CD4-positive, CD25-positive, alpha-beta regulatory T cell (primary cell): Measurements from ENCODE around the gene TTI1. TPM values are rescaled to one million over a fixed set of nuclear protein-coding genes. Genes with fewer than 3 reads are reported as not detected.

Experiments used
- ATAC-seq, 2 donors: fragments of 150-1000 bp; cut with Tn5 transposase; one replicate each; pipeline ENCODE4 v1.10.0; 2021; ENCODE audit warnings: low read depth in 2 of 2, moderate number of reproducible peaks in 2 of 2, moderate library complexity in 1 of 2
- DNase-seq, 3 donors: peaks; one replicate each; pipeline versions ENCODE4 v3.0.0 to v3.0.0-alpha.2; 2012 to 2022; ENCODE audit warnings: mixed read lengths in 1 of 3
- H3K27ac ChIP-seq: one replicate; pipeline ENCODE4 v1.7.0; 2013; ENCODE audit warnings: mild to moderate bottlenecking, low read length; ENCODE audit not compliant: insufficient read depth, poor library complexity, severe bottlenecking
- H3K27me3 ChIP-seq: one replicate; pipeline ENCODE4 v1.7.0; 2013; ENCODE audit warnings: low read length; ENCODE audit not compliant: control insufficient read depth, insufficient read depth
- H3K36me3 ChIP-seq: one replicate; pipeline ENCODE4 v1.7.0; 2013; ENCODE audit warnings: mild to moderate bottlenecking, low read length, moderate library complexity; ENCODE audit not compliant: control insufficient read depth, insufficient read depth
- H3K4me1 ChIP-seq: 2 replicates; pipeline ENCODE4 v1.7.0; 2013; ENCODE audit warnings: mild to moderate bottlenecking, low read length; ENCODE audit not compliant: insufficient read depth, control insufficient read depth, poor library complexity, severe bottlenecking
- H3K4me3 ChIP-seq: one replicate; pipeline ENCODE4 v1.7.0; 2013; ENCODE audit warnings: low read depth, mild to moderate bottlenecking, low read length, moderate library complexity
- H3K9me3 ChIP-seq, 2 experiments: 1 replicate in 1 of 2; 2 replicates in 1 of 2; pipeline ENCODE4 v1.7.0; 2013; ENCODE audit warnings: low read length in 2 of 2, mild to moderate bottlenecking in 1 of 2, moderate library complexity in 1 of 2; ENCODE audit not compliant: control insufficient read depth in 2 of 2
- H3K27ac Mint-ChIP-seq, 3 donors: one replicate each; pipeline ENCODE4 v1.8.0; 2020 to 2022; ENCODE audit warnings: mild to moderate bottlenecking in 3 of 3, mixed read lengths in 3 of 3, moderate library complexity in 2 of 3
- H3K27me3 Mint-ChIP-seq: one replicate; pipeline ENCODE4 v1.8.0; 2022; ENCODE audit warnings: mild to moderate bottlenecking, mixed read lengths
- H3K36me3 Mint-ChIP-seq: one replicate; pipeline ENCODE4 v1.8.0; 2020; ENCODE audit warnings: mixed read lengths
- H3K4me1 Mint-ChIP-seq, 4 donors: one replicate each; pipeline ENCODE4 v1.8.0; 2020 to 2022; ENCODE audit warnings: mixed read lengths in 4 of 4, mild to moderate bottlenecking in 1 of 4
- H3K4me3 Mint-ChIP-seq, 4 donors: one replicate each; pipeline ENCODE4 v1.8.0; 2020 to 2022; ENCODE audit warnings: mild to moderate bottlenecking in 4 of 4, mixed read lengths in 4 of 4, moderate library complexity in 3 of 4
- H3K9me3 Mint-ChIP-seq, 7 donors: one replicate each; pipeline ENCODE4 v1.8.0; 2020 to 2022; ENCODE audit warnings: mixed read lengths in 7 of 7, mild to moderate bottlenecking in 3 of 7, moderate library complexity in 2 of 7
- polyA plus RNA-seq, 4 donors: library from polyadenylated mRNA; unstranded; fragments of 300-500 nt; fragmentation: Illumina TruSeq; gene quantifications; one replicate each; pipeline ENCODE4 v1.2.3, GENCODE V29; 2021
- total RNA-seq: library from RNA; stranded (reverse); gene quantifications from one replicate; pipeline ENCODE4 v1.2.3, GENCODE V29; 2022

TTI1 gene
- total and polyA plus RNA-seq, 5 donors from 2014 or later: 15.2 to 21.2 (median 16.3) TPM

DNA sequence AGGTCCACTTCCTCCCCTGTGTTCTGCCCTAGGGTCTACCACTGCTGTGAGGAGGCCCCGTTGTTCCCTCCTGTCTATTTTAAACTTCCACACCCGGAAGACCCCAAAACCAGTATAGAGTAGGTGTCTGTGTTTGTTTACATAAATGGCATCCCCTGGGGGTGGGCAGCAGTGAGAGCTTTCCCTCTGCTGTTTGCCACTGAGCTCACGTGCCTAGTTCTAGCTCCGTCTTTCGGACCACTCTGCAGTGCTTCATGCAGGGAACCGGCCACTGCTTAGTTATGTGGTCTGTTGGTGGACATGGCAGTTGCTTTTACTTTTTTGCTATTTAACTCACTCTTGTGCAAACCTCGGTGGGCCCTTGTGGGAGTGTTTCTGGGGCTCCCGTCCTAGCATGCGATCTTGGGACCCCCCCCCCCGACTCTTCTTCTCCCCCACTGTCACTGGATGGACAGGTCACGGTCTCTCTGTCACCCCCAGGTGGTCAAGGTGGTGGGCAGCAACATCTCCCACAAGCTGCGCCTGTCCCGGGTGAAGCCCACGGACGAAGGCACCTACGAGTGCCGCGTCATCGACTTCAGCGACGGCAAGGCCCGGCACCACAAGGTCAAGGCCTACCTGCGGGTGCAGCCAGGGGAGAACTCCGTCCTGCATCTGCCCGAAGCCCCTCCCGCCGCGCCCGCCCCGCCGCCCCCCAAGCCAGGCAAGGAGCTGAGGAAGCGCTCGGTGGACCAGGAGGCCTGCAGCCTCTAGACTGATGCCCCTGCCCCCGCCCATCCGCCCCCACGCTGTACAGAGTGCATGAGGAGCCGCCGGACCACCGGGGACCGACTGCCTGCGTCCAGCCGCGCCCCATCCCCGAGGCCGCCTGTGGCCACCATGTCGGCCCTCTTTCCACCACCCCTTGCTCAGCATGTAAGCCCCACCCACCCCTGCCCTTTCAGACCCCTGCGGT lies 89.5 kb downstream of the TTI1 start:
- H3K27ac ChIP-seq: no peak overlapping the region
- Mint-ChIP-seq H3K36me3 (no peaks in the 10 kb centered on the region), H3K9me3 (peaks cover 0 to 9% (median 0%) of the 10 kb centered on the region in 7 donors), H3K27ac (no peak overlapping the region), H3K4me3 (no peak overlapping the region), H3K4me1 (no peaks in the 10 kb centered on the region), H3K27me3 (no peaks in the 10 kb centered on the region)
- no peak for DNase-seq
- no peaks in the 10 kb centered on the region for H3K4me1 ChIP-seq
- H3K36me3 ChIP-seq: no peaks in the 10 kb centered on the region
- no peaks in the 10 kb centered on the region for H3K9me3 ChIP-seq
- no peaks in the 10 kb centered on the region for H3K27me3 ChIP-seq
- no peak overlapping the region for H3K4me3 ChIP-seq
- no peak for ATAC-seq

DNA sequence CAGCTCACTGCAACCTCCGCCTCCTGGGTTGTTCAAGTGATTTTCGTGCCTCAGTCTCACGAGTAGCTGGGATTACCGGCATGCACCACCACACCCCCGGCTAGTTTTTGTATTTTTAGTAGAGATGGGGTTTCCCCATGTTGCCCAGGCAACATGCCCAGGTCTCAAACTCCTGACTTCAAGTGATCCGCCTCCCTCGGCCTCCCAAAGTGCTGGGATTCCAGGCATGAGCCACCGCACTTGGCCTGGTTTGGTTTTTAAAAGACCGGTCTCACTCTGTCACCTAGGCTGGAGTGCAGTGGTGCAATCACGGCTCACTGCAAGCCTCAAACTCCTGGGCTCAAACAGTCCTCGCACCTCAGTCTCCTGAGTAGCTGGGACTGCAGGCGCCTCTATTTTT lies 90.2 kb downstream of the TTI1 start:
- H3K36me3 ChIP-seq: no peaks in the 10 kb centered on the region
- no peaks in the 10 kb centered on the region for H3K36me3 Mint-ChIP-seq
- ATAC-seq: no peak
- no peak for DNase-seq
- no peaks in the 10 kb centered on the region for H3K4me1 ChIP-seq
- no peak overlapping the region for H3K4me3 Mint-ChIP-seq
- H3K27me3 Mint-ChIP-seq: no peaks in the 10 kb centered on the region
- no peaks in the 10 kb centered on the region for H3K27me3 ChIP-seq
- H3K9me3 ChIP-seq: no peaks in the 10 kb centered on the region
- H3K4me1 Mint-ChIP-seq: no peaks in the 10 kb centered on the region
- no peak overlapping the region for H3K4me3 ChIP-seq
- no peak overlapping the region for H3K27ac ChIP-seq
- H3K9me3 Mint-ChIP-seq: peaks cover 0 to 6% (median 0%) of the 10 kb centered on the region in 7 donors
- H3K27ac Mint-ChIP-seq: no peak overlapping the region

DNA sequence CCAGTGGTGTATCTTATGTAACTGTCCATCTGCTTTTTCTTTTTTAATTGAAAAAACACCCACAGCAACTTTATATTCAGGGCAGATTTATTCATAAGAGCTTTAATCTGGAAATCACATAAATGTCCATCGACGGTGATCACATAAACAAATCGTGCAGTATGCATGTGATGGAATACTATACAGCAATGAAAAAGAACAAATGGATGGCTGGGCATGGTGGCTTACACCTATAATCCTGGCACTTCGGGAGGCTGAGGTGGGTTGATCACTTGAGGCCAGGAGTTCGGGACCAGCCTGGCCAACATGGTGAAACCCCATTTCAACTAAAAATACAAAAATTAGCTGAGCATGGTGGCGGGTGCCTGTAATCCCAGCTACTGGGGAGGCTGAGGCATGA lies 91.3 kb downstream of the TTI1 start:
- Mint-ChIP-seq H3K9me3 (peaks cover 0 to 2% (median 0%) of the 10 kb centered on the region in 7 donors), H3K4me1 (no peaks in the 10 kb centered on the region), H3K27me3 (no peaks in the 10 kb centered on the region), H3K4me3 (no peak overlapping the region), H3K27ac (no peak overlapping the region), H3K36me3 (no peaks in the 10 kb centered on the region)
- H3K27ac ChIP-seq: no peak overlapping the region
- H3K4me3 ChIP-seq: no peak overlapping the region
- H3K4me1 ChIP-seq: no peaks in the 10 kb centered on the region
- H3K27me3 ChIP-seq: no peaks in the 10 kb centered on the region
- ATAC-seq (no peak), DNase-seq (no peak)
- no peaks in the 10 kb centered on the region for H3K9me3 ChIP-seq
- no peaks in the 10 kb centered on the region for H3K36me3 ChIP-seq

DNA sequence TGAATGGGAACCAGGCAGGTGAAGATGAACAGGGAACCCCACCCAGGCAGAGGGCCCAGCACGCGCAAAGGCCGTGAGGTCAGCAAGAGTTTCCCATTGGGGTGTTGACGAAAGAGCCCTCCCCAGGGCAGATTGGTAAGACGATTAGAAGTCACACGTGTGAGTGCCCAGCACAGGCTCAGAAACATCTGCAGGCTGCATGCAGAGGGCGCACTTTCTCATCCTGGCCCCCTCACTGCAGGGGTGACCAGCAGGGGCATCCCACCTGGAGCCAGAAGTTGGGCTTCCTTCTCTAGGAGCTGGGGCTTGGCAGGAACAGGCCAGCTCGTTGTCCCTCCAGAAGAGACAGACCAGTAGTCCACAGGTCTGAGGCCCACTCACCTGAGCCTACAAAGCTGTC lies 91.9 kb downstream of the TTI1 start:
- no peak for ATAC-seq
- H3K27me3 Mint-ChIP-seq: no peaks in the 10 kb centered on the region
- Histone ChIP-seq H3K27ac (no peak overlapping the region), H3K36me3 (no peaks in the 10 kb centered on the region), H3K4me1 (no peaks in the 10 kb centered on the region), H3K4me3 (no peak overlapping the region), H3K27me3 (no peaks in the 10 kb centered on the region), H3K9me3 (no peaks in the 10 kb centered on the region)
- no peaks in the 10 kb centered on the region for H3K4me1 Mint-ChIP-seq
- H3K4me3 Mint-ChIP-seq: no peak overlapping the region
- DNase-seq: no peak
- H3K9me3 Mint-ChIP-seq: peaks cover 0 to 2% (median 0%) of the 10 kb centered on the region in 7 donors
- H3K27ac Mint-ChIP-seq: no peak overlapping the region
- no peaks in the 10 kb centered on the region for H3K36me3 Mint-ChIP-seq

DNA sequence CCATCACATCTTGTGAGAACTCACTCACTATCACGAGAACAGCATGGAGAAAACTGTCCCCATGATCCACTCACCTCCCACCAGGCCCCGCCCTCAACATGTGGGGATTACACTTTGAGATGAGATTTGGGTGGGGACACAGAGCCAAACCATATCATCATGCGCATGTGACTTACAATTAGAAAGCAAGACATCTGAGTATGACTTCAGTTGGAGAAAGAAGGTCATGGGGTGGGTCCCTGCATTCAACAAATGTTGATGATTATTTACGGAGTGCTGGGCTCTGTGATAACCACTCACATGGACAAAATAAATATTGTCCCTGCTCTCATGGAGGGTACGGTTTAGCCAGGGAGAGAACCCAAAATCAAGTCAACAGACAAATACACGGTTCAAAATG lies 92.4 kb downstream of the TTI1 start:
- no peaks in the 10 kb centered on the region for H3K4me1 Mint-ChIP-seq

DNA sequence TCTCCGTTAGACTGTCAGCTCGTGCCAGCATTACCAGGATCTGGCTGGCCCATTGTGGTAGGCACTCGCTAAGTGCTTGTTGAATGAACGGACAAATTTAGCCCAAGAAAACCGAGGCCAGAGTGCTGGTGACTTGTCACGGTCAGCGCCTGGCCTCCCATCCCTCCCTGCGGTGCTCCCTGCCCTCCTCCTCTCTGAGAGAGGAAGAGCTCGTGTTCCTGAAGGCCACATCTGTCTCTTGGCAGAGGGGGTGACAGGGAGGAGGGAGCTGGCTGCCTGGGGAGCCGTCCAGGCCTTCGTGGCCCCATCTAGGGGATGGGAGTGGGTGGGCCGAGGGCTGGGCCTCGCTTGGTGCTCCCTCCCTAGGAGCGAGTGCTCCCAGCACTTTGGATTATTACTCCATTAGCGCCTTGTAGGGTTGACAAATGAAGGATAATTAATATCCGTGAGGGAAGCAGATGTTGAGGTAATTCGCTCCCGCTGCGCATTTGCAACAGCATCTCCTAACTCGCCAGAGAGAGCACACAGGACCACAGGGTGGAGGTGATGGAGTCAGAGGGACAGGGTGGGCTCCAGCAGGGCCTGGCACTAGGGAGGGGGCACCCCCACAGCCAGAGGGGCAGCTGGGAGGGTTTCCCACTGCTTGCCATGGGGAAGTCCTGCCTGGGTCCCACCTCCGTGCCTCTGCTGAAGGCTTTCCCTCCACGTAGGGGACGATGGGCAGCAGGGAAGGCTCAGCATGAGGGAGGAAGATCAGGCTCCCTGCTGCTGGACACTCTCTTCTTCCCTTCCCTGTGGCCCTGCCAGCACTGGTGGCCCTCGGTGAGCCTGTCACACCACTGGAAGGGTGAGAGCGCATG lies 93.3 kb downstream of the TTI1 start:
- DNase-seq (no peak), ATAC-seq (no peak)
- Mint-ChIP-seq H3K4me1 (no peaks in the 10 kb centered on the region), H3K36me3 (no peaks in the 10 kb centered on the region), H3K4me3 (no peak overlapping the region), H3K9me3 (peaks cover 0 to 2% (median 0%) of the 10 kb centered on the region in 7 donors), H3K27me3 (no peaks in the 10 kb centered on the region), H3K27ac (no peak overlapping the region)
- Histone ChIP-seq H3K9me3 (no peaks in the 10 kb centered on the region), H3K36me3 (no peaks in the 10 kb centered on the region), H3K27me3 (no peaks in the 10 kb centered on the region), H3K27ac (no peak overlapping the region), H3K4me1 (no peaks in the 10 kb centered on the region), H3K4me3 (no peak overlapping the region)

More for the DNA sequence above, 92.4 kb downstream of the TTI1 start:
- no peak overlapping the region for H3K4me3 ChIP-seq
- peaks cover 0 to 2% (median 0%) of the 10 kb centered on the region in 7 donors for H3K9me3 Mint-ChIP-seq
- H3K27ac Mint-ChIP-seq: no peak overlapping the region
- H3K36me3 ChIP-seq: no peaks in the 10 kb centered on the region
- H3K36me3 Mint-ChIP-seq: no peaks in the 10 kb centered on the region
- H3K4me1 ChIP-seq: no peaks in the 10 kb centered on the region
- H3K27ac ChIP-seq: no peak overlapping the region
- H3K27me3 Mint-ChIP-seq: no peaks in the 10 kb centered on the region
- ATAC-seq (no peak), DNase-seq (no peak)
- H3K27me3 ChIP-seq: no peaks in the 10 kb centered on the region
- H3K9me3 ChIP-seq: no peaks in the 10 kb centered on the region
- no peak overlapping the region for H3K4me3 Mint-ChIP-seq

DNA sequence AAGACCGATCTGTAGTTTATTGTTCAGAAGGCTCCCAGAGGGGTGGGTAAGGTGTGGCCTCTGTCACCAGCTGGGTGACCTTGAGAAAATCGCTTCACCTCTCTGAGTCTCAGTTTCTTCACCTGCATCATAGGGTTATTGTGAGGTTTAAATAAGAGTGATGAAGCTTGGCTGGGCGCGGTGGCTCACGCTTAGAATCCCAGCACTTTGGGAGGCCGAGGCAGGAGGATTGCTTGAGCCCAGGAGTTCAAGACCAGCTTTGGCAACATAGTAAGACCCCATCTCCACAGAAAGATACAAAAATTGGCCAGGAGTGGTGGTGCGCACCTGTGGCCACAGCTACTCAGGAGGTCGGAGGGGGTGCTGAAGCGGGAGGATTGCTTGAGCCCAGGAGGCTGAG lies 94.3 kb downstream of the TTI1 start:
- Mint-ChIP-seq H3K4me1 (no peaks in the 10 kb centered on the region), H3K4me3 (peak overlapping the region in 1 of 4 donors; percentile 14), H3K9me3 (peaks cover 0 to 2% (median 0%) of the 10 kb centered on the region in 7 donors), H3K36me3 (no peaks in the 10 kb centered on the region), H3K27me3 (no peaks in the 10 kb centered on the region), H3K27ac (no peak overlapping the region)
- ATAC-seq: no peak
- no peak overlapping the region for H3K4me3 ChIP-seq
- H3K4me1 ChIP-seq: no peaks in the 10 kb centered on the region
- H3K27me3 ChIP-seq: no peaks in the 10 kb centered on the region
- DNase-seq: no peak
- no peak overlapping the region for H3K27ac ChIP-seq
- no peaks in the 10 kb centered on the region for H3K36me3 ChIP-seq
- no peaks in the 10 kb centered on the region for H3K9me3 ChIP-seq
